Measurements from ENCODE around the gene NNT.
"Not testable (repeated sequence)": the region's sequence is repeated elsewhere in the genome, so short reads cannot be mapped to it uniquely, and the experiment has no call there.

The NNT gene

DNA sequence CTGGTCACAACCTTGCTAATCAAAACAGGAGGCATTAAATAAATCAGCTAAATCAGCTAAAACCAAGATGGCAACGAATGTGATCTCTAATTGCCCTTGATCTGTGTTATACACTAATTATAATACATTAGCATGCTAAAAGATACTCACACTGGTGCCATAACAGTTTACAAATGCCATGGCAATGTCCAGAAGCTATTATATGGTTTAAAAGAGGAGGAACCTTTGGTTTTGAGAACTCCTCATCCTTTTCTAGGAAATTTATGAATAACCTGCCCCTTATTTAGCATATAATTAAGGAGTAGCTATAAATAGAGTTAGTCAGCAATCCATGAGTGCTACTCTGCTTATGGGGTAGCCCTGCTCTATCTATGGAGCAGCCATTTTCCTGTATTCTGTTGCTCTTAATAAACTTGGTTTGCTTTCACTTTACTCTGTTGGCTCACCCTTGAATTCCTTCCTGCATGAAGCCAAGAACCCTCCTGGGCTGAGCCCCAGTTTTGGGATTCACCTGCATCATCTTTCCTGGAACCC, 18.7 kb upstream of the NNT start:
- no peak for DNase-seq

DNA sequence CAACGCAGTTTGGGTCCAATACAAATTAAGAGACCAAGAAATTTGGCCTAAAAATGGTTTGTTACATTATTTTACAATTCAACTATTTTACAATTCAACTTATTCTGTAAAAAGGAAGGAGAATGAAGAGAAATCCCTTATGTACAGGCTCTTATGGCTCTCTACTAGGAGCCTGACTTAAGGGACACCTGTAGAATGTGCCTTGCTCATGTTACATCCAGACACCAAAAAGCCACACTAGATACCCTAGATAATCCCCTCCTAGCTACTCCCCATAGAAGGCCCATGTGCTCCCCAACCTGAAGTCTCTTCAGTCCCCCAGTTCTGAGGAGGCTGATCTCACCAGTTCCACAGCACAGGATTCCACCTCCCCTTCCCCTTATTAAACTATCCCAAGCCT, 14.1 kb upstream of the NNT start:
- no peak for DNase-seq

DNA sequence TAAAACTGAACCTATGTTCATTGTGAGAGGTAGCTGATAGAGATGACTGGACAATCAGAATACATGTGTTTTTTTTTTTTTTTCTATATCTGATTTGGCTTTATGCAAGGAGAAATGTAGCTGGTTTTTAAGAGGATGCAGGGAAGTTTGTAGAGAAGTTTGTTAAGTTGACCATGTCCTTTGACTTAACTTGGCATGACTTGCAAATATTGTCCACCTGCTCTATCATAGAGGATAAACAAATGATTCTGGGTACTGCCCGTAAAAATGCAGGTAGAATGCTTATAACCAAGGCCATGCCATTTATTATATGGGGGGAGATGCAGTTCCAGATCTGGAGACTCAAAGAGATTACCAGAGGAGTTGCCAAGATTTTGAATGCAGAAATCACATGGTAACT, 13.7 kb upstream of the NNT start:
- DNase-seq = no peak

DNA sequence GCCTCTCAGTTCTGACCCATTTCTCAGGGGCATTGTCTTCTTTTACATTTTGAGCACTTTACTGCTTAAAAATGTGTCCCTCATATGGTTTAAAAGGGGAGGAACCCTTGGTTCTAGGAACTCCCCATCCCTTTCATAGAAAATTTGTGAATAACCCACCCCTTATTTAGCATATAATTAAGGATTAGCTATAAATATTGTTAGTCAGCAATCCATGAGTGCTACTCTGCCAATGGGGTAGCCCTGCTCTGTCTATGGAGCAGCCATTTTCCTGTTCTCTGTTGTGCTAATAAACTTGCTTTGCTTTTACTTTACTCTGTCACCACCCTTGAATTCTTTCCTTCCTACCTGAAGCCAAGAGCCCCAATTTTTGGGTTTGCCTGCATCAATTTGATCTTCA, 12.3 kb upstream of the NNT start:
- no peak for DNase-seq

DNA sequence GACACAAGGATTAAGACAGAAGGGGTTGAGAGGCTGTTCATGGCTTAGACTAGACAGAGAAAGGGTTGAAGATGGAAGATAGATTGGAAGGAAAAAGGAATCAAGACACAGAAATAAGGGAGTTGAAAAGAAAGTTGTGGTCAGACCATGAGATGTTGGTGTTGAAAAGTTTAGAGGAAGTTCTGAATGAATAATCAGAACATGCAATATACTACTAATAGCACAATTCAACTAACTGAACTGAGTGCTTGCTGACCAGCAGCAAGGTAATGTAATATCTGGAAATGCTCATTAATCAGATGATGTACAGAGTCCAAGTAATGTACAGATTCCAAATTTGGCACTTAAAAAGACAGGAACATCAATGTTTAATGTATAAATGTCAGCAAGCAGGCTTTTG, 10.6 kb upstream of the NNT start:
- DNase-seq = no peak

DNA sequence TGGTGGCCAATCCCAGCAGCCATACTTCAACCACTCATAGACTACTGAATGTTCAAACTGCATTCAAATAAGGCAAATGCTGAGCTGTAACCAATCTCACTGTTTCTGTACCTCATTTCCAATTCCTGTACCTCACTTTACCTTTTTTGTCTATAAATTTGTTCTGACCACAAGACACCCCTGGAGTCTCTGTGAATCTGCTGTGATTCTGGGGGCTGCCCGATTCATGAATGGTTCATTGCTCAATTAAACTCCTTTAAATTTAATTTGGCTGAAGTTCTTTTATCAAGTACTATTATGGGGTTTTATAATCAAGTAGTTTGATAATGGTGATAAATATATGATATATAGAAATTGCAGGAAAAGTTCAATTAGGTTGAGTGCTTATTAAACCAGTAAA, 4.1 kb upstream of the NNT start:
- not testable (repeated sequence) for DNase-seq

DNA sequence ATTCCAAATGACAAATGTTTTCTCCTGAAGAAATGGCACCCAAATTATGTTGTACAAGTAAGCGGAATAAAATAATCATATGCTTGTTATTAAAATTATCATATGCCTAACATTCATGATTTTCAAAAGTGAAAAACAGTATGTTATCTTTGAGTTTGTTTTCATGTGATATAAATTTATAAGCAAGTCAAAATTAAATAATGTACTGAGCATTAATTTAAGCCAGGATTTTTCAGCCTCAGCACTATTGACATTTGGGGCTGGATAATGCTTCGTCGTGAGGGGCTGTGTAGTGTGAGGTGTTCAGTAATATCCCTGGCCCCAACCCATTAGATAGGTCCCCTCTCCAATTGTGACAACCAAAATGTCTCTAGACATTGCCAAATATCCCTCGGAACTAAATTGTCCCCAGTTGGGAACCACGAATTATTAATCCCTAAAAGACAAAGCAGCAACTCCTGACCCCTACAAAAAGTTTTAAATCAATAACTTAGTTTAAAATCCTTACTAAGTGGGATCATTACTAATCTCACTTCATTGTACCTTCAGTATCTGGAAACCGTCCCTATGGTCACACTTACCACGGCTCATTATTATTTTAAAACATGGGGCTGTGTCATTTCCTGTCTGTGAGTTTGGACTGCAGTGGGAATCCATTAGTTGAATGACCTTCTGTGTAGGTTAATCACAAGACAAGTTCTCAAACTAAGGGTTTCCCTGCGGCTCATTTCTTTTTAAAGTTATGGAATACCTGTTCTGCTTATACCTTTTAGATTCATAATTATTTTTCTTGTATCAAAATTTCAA, 1.3 kb upstream of the NNT start:
- DNase-seq = peak; percentile 68

DNA sequence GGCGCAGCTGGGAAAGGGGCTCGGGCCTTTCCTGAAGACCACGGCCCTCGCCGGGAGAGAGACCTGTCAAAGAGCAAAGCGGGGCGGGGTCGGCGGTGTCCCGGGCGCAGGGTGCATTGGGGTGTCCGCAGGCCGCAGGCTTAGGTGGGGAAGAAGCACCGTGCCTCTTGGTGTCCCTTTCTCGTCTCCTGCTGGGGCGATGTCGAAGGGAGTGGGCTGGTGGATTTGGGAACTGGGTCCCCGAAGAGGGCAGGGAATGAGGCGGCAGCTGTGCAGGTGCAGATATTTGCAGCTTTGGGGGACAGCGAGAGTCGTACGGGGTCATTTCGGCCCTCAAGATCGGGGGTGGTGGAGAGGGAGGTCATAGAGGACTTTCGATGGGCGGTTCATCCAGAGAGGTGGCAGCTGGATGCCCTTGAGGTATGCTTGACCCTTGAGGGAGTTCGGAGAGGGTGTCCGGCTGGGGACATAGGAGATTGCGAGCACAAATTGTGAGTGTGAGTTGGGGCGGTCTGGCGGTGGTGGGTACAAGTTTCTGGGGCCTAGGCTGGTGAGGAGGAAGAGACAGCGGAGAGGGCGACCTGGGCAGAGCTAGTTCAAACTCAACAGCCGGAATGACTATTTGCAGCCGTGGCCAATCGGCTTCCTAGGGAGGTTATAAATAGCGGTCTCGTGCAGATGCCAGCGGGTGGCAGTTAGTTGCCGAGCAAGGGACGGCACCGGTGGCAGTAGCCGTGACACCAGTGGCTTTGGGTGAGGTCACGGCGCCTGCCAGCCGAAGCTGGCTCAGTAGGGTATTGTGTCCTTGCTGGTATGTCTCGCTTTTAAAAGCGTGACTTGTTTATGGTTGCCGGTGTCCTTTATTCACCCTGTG, 601 bp downstream of the NNT start:
- DNase-seq = peak; percentile 61

DNA sequence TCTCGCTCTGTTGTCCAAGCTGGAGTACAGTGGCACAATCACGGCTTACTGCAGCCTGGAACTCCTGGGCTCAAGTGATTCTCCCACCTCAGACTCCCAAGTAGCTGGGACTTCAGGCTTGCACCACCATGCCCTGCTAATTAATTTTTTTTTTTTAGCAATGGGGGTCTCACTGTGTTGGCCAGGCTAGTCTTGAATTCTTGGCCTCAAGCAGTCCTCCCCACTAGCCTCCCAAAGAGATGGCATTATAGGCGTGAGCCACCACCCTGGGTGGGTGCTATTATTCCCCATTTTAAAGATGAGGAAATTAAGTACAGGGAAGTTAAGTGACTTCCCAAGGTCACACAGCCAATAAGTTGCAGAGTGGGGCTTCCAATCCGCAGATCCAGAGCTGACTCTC, 1.7 kb downstream of the NNT start:
- no peak for DNase-seq

DNA sequence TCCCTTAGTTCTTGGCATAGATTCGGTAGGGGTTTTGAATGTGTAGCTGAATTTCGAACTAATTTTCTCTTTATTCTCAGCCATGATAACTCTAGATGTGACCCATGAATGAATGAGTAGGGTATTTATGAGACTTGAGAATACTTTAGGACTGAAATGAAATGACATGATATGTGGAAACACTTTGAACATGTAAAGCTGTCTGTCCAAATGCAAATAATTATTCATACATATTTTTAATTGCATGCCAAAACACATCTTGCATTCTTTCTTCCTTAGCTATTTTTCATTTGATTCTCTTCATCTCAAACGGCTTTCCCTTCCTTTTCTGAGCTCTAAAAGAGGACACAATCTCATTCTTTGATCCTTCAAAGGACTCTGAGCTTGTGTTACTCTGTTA, 3.4 kb downstream of the NNT start:
- no peak for DNase-seq

DNA sequence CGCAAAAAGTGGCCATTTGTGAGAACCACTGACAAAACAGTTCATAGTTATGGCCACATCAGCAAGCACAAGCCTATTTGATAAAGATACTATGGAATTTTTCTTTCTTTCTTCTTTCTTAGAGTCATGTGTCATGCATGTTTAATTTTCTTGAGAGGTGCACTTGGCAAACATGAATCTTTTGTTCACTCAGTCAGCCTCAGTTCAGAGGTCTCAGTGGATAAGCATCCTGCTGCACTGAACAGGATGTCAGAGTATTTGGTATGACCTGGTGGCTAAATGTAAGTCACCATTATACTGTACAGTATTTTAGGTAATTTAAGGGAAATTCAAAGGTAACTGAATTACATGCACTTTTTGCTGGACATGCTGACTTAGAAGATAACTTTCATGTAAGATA, 5.4 kb downstream of the NNT start:
- no peak for DNase-seq

DNA sequence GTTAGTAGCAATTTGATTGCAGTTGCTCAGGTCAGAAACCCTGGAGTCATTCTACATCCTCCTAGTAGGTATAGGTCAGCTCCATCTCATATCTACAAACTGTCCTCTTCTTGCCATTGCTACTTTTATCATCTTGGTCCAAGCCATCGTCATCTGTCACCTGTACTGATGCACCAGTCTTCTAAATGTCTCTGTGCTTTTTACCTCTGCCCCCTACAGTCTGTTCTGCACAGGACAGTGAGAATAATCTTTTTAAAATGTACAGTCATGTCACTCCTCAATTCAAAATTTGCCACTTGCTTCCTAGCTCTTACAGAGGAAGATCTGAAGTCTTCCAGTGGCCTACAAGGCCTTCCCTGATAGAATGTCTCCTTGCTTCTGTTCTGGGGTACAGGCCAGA, 6.8 kb downstream of the NNT start:
- no peak for DNase-seq

DNA sequence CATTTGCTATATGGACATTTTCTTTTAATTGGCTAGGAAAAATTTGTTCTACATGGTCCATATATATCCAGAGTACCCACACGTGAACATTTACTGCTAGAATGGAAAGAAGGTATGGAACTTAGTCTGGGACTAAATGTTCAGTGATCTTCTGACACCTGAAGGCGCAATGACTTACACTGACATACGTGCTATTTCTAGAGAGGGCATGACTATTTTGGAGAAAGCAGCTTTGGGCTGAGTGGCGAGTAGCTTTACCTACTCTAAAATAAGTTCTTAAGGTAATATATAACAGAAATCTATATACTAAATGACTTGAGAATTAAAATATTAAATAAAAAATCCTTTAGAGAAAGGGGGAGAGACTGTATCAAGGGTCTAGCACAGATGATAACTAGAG, 10.4 kb downstream of the NNT start:
- no peak for DNase-seq

DNA sequence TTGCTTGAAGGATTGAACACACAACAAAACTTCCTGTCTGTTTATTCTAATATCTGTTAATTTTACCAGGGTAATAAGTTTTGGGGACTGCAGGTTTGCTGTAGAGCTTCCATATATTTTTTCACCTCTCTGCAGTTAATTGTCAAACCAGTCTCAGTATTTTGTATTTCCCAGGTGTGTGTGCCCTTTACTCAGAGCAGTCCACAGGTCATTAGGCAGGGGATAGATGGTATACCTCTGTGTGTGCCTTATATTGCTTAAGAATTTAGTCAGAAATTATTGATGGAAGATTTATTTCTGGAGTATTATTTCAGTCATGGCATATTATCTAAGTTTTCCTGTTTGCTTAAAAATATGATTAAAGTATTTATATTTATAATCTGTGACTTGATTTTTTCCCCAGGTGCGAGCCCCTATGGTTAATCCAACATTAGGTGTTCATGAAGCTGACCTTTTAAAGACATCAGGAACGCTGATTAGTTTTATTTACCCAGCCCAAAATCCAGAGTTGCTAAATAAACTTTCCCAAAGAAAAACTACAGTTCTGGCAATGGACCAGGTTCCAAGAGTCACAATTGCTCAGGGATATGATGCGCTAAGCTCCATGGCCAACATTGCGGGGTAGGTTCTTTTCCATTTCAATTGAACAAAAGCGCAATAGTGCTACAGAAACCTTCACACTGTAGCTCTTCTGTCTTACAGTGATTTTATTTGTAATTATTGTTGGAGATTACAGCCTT, 12.6 kb downstream of the NNT start:
- DNase-seq = no peak

DNA sequence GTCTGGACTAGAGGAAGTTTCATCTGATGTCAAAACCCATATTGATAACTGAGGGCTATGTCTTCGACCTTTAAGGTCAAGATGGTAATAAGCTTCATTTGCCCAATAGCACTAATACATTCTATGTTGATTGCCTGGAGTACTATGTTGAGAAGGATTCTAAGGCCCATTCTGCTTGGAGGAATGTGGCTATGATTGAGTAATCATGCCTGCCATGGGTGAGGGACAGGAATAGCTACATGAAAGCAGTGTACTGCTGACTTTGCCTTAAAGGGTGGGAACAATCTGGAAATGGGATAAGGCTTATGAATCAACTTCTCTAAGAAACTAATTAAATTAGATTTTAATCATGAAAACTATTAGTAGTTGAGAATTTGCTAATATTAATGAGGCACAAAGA, 13.6 kb downstream of the NNT start:
- peak; percentile 18 for DNase-seq

DNA sequence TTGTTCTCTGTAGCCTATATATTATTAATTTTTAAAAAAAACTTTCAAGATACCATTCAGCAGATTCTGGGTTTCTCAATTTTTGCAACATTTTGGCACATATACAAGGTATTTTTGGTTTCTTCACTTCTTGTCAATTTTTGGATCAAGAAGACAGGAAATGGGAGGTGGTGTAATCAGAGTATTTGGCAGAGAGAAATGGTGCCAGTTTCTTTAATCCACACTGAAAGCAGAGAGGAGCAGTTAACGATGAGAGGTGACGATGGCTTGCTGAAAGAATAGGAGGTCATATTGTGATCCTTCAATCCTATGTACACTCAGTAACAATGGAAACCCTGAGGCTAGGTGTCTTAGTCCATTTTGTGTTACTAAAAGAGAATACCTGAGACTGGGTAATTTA, 16.4 kb downstream of the NNT start:
- no peak for DNase-seq

DNA sequence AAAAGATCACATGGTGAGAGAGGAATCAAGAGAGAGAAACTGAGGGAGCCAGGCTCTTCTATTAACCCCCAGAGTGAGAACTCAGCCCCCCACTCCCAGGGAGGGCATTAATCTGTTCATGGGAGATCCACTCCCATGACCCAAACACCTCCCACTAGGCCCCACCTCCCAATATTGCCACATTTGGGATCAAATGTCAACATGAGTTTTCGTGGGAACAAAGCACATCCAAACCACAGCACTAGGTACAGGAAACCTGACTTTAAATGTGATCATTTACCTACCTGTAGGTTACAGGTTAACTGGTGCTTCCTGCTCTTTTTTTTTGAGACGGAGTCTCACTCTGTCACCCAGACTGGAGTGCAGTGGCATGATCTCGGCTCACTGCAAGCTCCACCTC, 16.9 kb downstream of the NNT start:
- no peak for DNase-seq

DNA sequence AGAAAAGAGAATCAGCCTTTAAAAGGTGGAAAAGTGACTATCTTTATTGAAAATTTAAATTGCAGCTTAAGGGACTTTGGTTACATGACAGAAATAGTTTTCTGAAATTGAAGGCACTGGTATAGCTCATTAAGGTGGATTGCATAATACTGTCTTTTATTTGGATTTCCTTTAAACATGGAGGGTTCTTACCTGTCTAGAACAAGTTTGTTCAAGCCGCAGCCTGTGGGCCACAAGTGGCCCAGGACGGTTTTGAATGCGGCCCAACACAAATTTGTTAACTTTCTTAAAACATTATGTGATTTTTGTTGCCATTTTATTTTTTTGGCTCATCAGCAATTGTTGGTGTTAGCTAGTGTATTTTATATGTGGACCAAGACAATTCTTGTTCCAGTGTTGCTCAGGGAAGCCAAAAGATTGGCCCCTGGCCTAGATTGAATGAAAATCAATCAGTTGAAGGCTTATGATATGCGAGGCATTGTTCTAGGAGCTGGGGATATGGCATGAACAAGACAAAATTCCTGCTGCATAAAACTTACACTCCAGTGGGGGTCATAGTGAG, 18.0 kb downstream of the NNT start:
- DNase-seq = no peak

DNA sequence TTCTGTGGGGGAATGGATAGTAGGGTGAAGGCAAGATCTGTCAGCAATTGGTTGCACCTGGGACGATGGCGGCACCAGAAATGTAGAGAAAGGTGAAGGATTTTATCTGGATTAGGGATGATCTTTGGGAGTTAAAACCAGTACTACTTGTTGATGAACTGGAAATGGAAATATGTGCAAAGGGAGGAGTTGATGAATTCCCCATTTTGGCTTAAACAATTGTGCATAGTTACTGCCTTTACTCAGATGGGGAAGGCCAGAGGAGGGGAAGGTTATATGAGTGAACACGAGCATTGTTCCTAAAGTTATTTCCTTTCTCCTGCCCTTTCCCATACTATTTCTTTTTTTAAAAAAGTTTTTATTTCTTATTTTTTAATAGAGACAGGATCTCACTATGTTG, 19.1 kb downstream of the NNT start:
- DNase-seq = no peak

DNA sequence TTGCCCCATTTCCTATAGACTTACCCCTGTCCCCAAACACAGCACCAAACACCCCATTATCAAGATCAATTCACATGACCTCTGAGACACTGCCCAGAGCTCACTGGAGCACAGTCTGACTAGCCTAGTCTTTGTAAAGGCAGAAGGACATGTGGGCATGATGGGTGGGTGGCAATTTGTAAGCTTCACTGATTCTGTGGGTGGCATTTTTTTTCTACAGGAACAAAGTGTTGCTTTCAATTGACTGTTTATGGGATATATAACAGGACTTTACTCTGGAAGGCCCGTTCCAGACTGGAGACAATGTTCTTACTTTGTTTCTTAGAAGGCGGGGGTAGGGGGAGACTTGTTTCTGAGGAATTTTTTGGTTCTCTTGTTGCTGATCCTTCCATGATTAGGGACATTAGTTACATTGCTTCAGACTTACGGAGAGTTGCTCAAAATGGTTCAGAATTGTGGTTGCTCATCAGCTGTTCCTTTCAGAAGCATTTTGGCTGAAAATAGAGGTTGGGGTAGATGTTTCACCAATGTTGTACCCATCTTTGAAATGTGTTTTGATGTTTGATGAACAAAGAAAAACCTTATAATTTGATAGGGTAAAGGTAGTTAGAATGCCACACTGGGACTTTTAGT, 20.2 kb downstream of the NNT start:
- no peak for DNase-seq

DNA sequence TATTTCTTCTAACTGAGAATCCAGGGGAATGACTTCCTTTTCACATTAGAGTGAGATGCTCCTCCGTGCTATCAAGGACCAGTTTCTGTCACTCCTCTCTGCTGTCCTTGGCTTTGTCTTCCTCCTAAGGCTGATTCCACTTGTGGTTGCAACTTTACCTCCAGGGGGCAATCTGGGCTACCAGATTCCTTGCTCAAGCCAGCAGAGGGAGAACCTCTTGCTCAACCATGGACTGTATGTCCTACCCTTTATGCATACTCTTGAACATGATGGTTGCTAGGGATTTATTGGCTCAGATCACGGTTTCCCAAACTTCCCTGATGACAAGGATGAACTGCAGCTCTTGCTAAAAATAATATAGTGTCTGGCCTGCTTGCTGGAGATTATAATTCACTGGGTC, 24.0 kb downstream of the NNT start:
- peak; percentile 65 for DNase-seq

DNA sequence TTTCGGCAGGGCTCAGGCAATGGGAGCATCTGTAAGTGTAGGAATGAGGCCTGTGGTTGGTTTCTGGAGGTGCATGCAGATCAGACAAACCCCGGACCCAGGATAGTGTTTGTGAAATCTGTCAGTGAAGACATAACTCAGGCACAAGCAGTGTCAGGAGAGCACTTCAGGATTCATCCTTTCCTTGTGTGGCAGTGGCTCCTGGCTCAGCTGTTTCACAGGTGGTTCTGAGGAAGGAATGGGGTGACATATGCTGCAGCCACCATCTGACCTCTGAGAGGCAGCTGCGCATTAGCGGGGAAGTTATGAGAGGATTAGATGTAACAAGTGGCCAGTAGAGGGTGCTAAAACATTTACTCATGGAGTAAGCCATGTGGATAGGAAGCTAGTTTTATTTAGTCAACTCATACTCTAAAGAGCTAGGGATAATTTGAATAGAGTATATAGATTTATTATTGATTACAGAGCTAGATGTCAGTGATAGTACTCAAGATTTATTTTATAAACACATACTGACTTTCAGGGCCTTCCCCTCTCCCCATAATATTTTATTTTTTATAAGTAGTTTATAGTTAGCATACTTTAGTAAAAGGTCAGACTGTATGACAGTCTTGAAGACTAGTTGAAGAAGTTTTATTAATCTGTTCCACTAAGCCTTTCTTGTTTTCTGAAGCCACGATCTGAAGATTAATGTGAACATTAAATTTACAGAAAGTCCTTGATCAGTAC, 28.4 kb downstream of the NNT start:
- DNase-seq = peak; percentile 71

Data from EL (cell line).